ENCODE measurements around the gene FAM200A. TPM values are rescaled to one million over a fixed set of nuclear protein-coding genes. Genes with fewer than 3 reads are reported as not detected.

Gene FAM200A
- total and polyA plus RNA-seq, 2 of the 13 experiments (the other 11 are each of a cell fraction or from before 2014, with no cell fraction given) = 4.7 to 6.3 TPM

- TF ChIP-seq ZNF280B (CRISPR knock-in tag; IDR thresholded peaks at IDR 0.05; ENCODE audit: borderline replicate concordance) = peak; percentile 80; the same call in 1 of the 2 replicates
- TF ChIP-seq ZNF17 (CRISPR knock-in tag; IDR thresholded peaks at IDR 0.05) = no peak
- peak; percentile 42 to 71; a peak in 2 of 4 replicates for TF ChIP-seq HMGXB4 (CRISPR knock-in tag; IDR thresholded peaks at IDR 0.05; ENCODE audit: borderline replicate concordance in 1 of 2, low read depth in 1 of 2)
- TF ChIP-seq ZNF747 (CRISPR knock-in tag; IDR thresholded peaks at IDR 0.05; ENCODE audit: borderline replicate concordance) = peak; percentile 78; the same call in 1 of the 2 replicates
- peak; percentile 88 for TF ChIP-seq IKZF5 (CRISPR knock-in tag; IDR thresholded peaks at IDR 0.05)
- TF ChIP-seq GABPA (IDR thresholded peaks at IDR 0.05; ENCODE audit: low read depth, low read length) = peak; percentile 91
- peak; percentile 99 for TF ChIP-seq GABPA (CRISPR knock-in tag; IDR thresholded peaks at IDR 0.05; ENCODE audit: low read depth)
- TF ChIP-seq LCORL (IDR thresholded peaks at IDR 0.05) = no peak
- no peak; the same call in 1 of the 2 replicates for TF ChIP-seq LCORL (CRISPR knock-in tag; IDR thresholded peaks at IDR 0.05)
- peak; percentile 33; the same call in 1 of the 2 replicates for TF ChIP-seq ZMYM2 (CRISPR knock-in tag; IDR thresholded peaks at IDR 0.05)
- no peak for TF ChIP-seq ZNF513 (CRISPR knock-in tag; conservative IDR thresholded peaks at IDR 0.05)
- TF ChIP-seq TFDP2 (CRISPR knock-in tag; IDR thresholded peaks at IDR 0.05) = peak; percentile 41; the same call in 1 of the 2 replicates
- TF ChIP-seq CENPBD1 (CRISPR knock-in tag; IDR thresholded peaks at IDR 0.05; ENCODE audit: borderline replicate concordance, low read depth) = 0 out of 2 replicates have a peak, but pooled peaks have one; percentile 65
- TF ChIP-seq SALL2 (CRISPR knock-in tag; IDR thresholded peaks at IDR 0.05) = 0 out of 2 replicates have a peak, but pooled peaks have one; percentile 27
- TF ChIP-seq MIER2 (CRISPR knock-in tag; IDR thresholded peaks at IDR 0.05) = 0 out of 2 replicates have a peak, but pooled peaks have one; percentile 55
- peak; percentile 77 for TF ChIP-seq GATAD2A (CRISPR knock-in tag; IDR thresholded peaks at IDR 0.05)
- 0 out of 2 replicates have a peak, but pooled peaks have one; percentile 64 for TF ChIP-seq THAP7 (CRISPR knock-in tag; IDR thresholded peaks at IDR 0.05)
- TF ChIP-seq ZNF619 (CRISPR knock-in tag; IDR thresholded peaks at IDR 0.05) = peak; percentile 84
- 0 out of 2 replicates have a peak, but pooled peaks have one; percentile 32 for TF ChIP-seq HOXD1 (CRISPR knock-in tag; IDR thresholded peaks at IDR 0.05)
- 0 out of 2 replicates have a peak, but pooled peaks have one; percentile 59 for TF ChIP-seq SNAPC2 (CRISPR knock-in tag; IDR thresholded peaks at IDR 0.05)
Measured at GRCh38 chr7:99551767-99552463, at the start of gene FAM200A (continued).

Measured in HepG2 (cell line).